Neuronal stem cell (in vitro differentiated cells): ENCODE measurements around the gene ADGRL3.

Experiments
- DNase-seq: peaks from one replicate; pipeline ENCODE4 v3.0.0-alpha.2; 2013; ENCODE audit warnings: low spot score
- H2AFZ ChIP-seq: one replicate; pipeline ENCODE4 v1.6.1; 2013; ENCODE audit warnings: mild to moderate bottlenecking, low read length, inconsistent platforms
- H2AK5ac ChIP-seq: 2 replicates; pipeline ENCODE4 v1.6.1; 2013; ENCODE audit warnings: low read depth, mild to moderate bottlenecking, inconsistent platforms, low read length, moderate library complexity, mixed read lengths
- H2BK120ac ChIP-seq: 2 replicates; pipeline ENCODE4 v1.6.1; 2013; ENCODE audit warnings: low read depth, mild to moderate bottlenecking, inconsistent platforms, low read length, moderate library complexity, mixed read lengths
- H2BK12ac ChIP-seq: one replicate; pipeline ENCODE4 v1.6.1; 2013; ENCODE audit warnings: low read length, inconsistent platforms
- H2BK15ac ChIP-seq: 2 replicates; pipeline ENCODE4 v1.6.1; 2013; ENCODE audit warnings: mild to moderate bottlenecking, low read length, inconsistent platforms, mixed read lengths
- H2BK5ac ChIP-seq: one replicate; pipeline ENCODE4 v1.6.1; 2013; ENCODE audit warnings: inconsistent platforms, mild to moderate bottlenecking, low read length, moderate library complexity
- H3K14ac ChIP-seq: one replicate; pipeline ENCODE4 v1.6.1; 2013; ENCODE audit warnings: low read length, inconsistent platforms
- H3K18ac ChIP-seq: 2 replicates; pipeline ENCODE4 v1.6.1; 2013; ENCODE audit warnings: low read length, inconsistent platforms
- H3K23ac ChIP-seq: 2 replicates; pipeline ENCODE4 v1.6.1; 2013; ENCODE audit warnings: low read depth, mild to moderate bottlenecking, mixed read lengths, low read length, inconsistent platforms; ENCODE audit not compliant: poor library complexity
- H3K27ac ChIP-seq: replicated peaks from 3 replicates; pipeline ENCODE4 v1.5.1; 2013; ENCODE audit warnings: low read length, inconsistent platforms
- H3K27me3 ChIP-seq, 3 experiments: 2 replicates each; pipeline ENCODE4 v1.6.1; 2013; ENCODE audit warnings: low read length in 3 of 3, mild to moderate bottlenecking in 2 of 3, inconsistent platforms in 1 of 3, low read depth in 1 of 3, mixed read lengths in 1 of 3, moderate library complexity in 1 of 3; ENCODE audit not compliant: control insufficient read depth in 3 of 3, insufficient read depth in 3 of 3
- H3K36me3 ChIP-seq, 2 donors: replicated peaks in 1 of 2; 2 replicates each; pipeline ENCODE4 v1.6.1; 2013; ENCODE audit warnings: low read length in 2 of 2; ENCODE audit not compliant: control insufficient read depth in 2 of 2, insufficient read depth in 2 of 2
- H3K4ac ChIP-seq: 2 replicates; pipeline ENCODE4 v1.6.1; 2013; ENCODE audit warnings: inconsistent platforms, mild to moderate bottlenecking, low read length, moderate library complexity
- H3K4me1 ChIP-seq, 2 donors: 1 replicate in 1 of 2; 2 replicates in 1 of 2; pipeline ENCODE4 v1.6.1; 2013; ENCODE audit warnings: low read length in 2 of 2, low read depth in 1 of 2; ENCODE audit not compliant: control insufficient read depth in 2 of 2, insufficient read depth in 1 of 2
- H3K4me2 ChIP-seq: one replicate; pipeline ENCODE4 v1.6.1; 2013; ENCODE audit warnings: mild to moderate bottlenecking, low read length, inconsistent platforms; ENCODE audit not compliant: insufficient read depth, poor library complexity, severe bottlenecking
- H3K4me3 ChIP-seq, 2 donors: 2 replicates each; pipeline ENCODE4 v1.5.1; 2013; ENCODE audit warnings: low read length in 2 of 2, mild to moderate bottlenecking in 2 of 2, inconsistent platforms in 1 of 2, moderate library complexity in 1 of 2
- H3K79me1 ChIP-seq: one replicate; pipeline ENCODE4 v1.6.1; 2013; ENCODE audit warnings: low read depth, mild to moderate bottlenecking, inconsistent platforms, low read length, moderate library complexity
- H3K9ac ChIP-seq: one replicate; pipeline ENCODE4 v1.6.1; 2013; ENCODE audit warnings: mild to moderate bottlenecking, low read depth, low read length, inconsistent platforms; ENCODE audit not compliant: poor library complexity
- H3K9me3 ChIP-seq, 2 donors: replicated peaks in 1 of 2; 2 replicates each; pipeline versions ENCODE3 to v1.6.1; 2013; ENCODE audit warnings: low read length in 2 of 2, mild to moderate bottlenecking in 2 of 2, inconsistent platforms in 1 of 2, low read depth in 1 of 2, mixed read lengths in 1 of 2, moderate library complexity in 1 of 2; ENCODE audit not compliant: control insufficient read depth in 2 of 2, insufficient read depth in 1 of 2
- H4K8ac ChIP-seq: one replicate; pipeline ENCODE4 v1.6.1; 2013; ENCODE audit warnings: low read depth, mild to moderate bottlenecking, inconsistent platforms, low read length, moderate library complexity
- H4K91ac ChIP-seq: one replicate; pipeline ENCODE4 v1.6.1; 2013; ENCODE audit warnings: low read length, low read depth, mild to moderate bottlenecking, inconsistent platforms; ENCODE audit not compliant: poor library complexity
- WGBS, 2 donors: extraction: QIAGEN DNeasy Blood & Tissue Kit; methylation state at CpG; one replicate each; pipeline ENCODE4 v1.1.7; 2013; ENCODE audit warnings: missing lambda C conversion rate in 2 of 2, mixed read lengths in 1 of 2; ENCODE audit not compliant: insufficient read length in 2 of 2, insufficient replicate concordance in 1 of 2; ENCODE audit errors: extremely low coverage in 2 of 2; 5-methylcytosine and 5-hydroxymethylcytosine counted together

ADGRL3 gene

DNA sequence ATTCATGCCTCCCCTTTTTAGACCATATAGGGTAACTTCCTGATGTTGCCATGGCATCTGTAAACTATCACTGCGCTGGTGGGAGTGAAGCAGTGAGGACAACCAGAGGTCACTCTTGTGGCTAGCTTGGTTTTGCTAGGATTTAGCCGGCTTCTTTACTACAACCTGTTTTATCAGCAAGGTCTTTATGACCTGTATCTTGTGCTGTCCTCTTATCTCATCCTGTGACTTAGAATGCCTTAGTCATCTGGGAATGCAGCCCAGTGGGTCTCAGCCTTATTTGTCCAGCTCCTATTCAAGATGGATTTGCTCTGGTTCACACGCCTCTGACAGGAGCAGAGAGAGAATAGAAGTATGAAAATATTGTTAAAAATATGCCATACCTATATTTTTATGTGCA, 355.7 kb downstream of the ADGRL3 start:
- Histone ChIP-seq H3K18ac (no peak overlapping the region), H2BK15ac (no peak overlapping the region), H3K4me1 (peaks cover 0 to 10% of the 10 kb centered on the region in 2 donors), H4K8ac (no peak overlapping the region), H3K9ac (no peak overlapping the region), H3K9me3 (no peaks in the 10 kb centered on the region), H4K91ac (no peak overlapping the region), H3K4ac (no peak overlapping the region), H3K4me2 (no peak overlapping the region), H2AFZ (no peak overlapping the region), H2BK5ac (no peak overlapping the region), H3K27ac (peak overlapping the region; percentile 19), H3K36me3 (no peaks in the 10 kb centered on the region), H3K14ac (no peak overlapping the region), H3K79me1 (no peaks in the 10 kb centered on the region), H2BK120ac (no peak overlapping the region), H3K4me3 (no peak overlapping the region), H2BK12ac (no peak overlapping the region), H3K23ac (no peak overlapping the region), H3K27me3 (no peaks in the 10 kb centered on the region), H2AK5ac (no peak overlapping the region)
- no CpG with 5 or more reads among the region's 3 CpGs for WGBS, 2 donors
- DNase-seq: no peak

DNA sequence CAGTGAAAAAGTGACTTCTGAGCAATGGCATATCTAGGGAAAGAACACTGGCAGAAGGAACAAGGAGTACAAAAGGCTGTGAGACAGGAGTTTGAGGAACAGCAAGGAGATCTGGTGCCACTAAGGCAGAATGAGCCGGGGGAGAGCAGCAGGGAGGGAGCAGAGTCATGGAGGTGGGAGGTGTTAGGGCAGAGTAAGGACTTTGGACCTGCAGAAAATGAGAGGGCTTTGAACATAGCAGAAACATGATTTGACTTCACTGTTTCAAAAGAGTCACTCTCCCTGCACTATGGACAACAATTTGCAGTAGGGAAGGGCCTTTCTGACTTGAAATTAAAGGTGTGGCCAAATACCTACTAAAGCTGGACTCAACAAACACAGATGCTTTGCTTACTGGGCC, 356.2 kb downstream of the ADGRL3 start:
- H3K23ac ChIP-seq: no peak overlapping the region
- no peak overlapping the region for H2AK5ac ChIP-seq
- no peak overlapping the region for H2BK15ac ChIP-seq
- no peaks in the 10 kb centered on the region for H3K79me1 ChIP-seq
- H3K27ac ChIP-seq: peak overlapping the region; percentile 30
- H4K8ac ChIP-seq: no peak overlapping the region
- DNase-seq: no peak
- no peak overlapping the region for H4K91ac ChIP-seq
- no peaks in the 10 kb centered on the region for H3K27me3 ChIP-seq
- H3K9ac ChIP-seq: no peak overlapping the region
- no peak overlapping the region for H2BK5ac ChIP-seq
- no CpG with 5 or more reads among the region's 1 CpG for WGBS, 2 donors
- H2BK12ac ChIP-seq: no peak overlapping the region
- no peaks in the 10 kb centered on the region for H3K36me3 ChIP-seq
- no peak overlapping the region for H3K4me2 ChIP-seq
- no peak overlapping the region for H3K14ac ChIP-seq
- H3K4ac ChIP-seq: no peak overlapping the region
- H3K4me3 ChIP-seq: no peak overlapping the region
- H2BK120ac ChIP-seq: no peak overlapping the region
- peaks cover 0 to 10% of the 10 kb centered on the region in 2 donors for H3K4me1 ChIP-seq
- H2AFZ ChIP-seq: no peak overlapping the region
- no peaks in the 10 kb centered on the region for H3K9me3 ChIP-seq
- no peak overlapping the region for H3K18ac ChIP-seq

DNA sequence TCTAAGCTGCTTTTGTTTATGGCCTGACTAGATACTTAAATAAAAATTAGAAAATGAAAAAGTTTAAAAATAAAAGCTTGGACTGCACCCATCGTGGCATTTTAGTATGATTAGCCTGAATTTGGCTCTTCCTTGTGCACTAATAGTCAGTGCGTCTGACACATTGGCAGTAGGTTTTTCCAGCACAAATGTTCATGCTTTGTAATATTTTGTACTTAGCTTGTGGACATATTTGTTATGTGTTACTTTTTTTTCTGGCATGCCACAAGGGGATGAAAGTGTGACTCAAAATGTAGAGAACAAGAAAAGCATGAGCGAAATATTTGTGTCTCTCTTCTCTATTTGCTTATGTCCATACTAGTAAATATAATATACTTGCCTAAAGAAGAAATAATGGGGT, 359.3 kb downstream of the ADGRL3 start:
- H3K18ac ChIP-seq: no peak overlapping the region
- no peak overlapping the region for H3K4ac ChIP-seq
- H4K91ac ChIP-seq: no peak overlapping the region
- H4K8ac ChIP-seq: no peak overlapping the region
- H3K9me3 ChIP-seq: peaks cover 0 to 12% of the 10 kb centered on the region in 2 donors
- H2BK15ac ChIP-seq: no peak overlapping the region
- H3K9ac ChIP-seq: no peak overlapping the region
- no peak overlapping the region for H3K27ac ChIP-seq
- no peak overlapping the region for H2AFZ ChIP-seq
- no peaks in the 10 kb centered on the region for H3K27me3 ChIP-seq
- no peaks in the 10 kb centered on the region for H3K36me3 ChIP-seq
- WGBS, 2 donors: no CpG with 5 or more reads among the region's 3 CpGs
- no peak overlapping the region for H3K14ac ChIP-seq
- H3K4me3 ChIP-seq: no peak overlapping the region
- no peak overlapping the region for H2AK5ac ChIP-seq
- H3K4me2 ChIP-seq: no peak overlapping the region
- H2BK12ac ChIP-seq: no peak overlapping the region
- H3K4me1 ChIP-seq: peaks cover 0 to 10% of the 10 kb centered on the region in 2 donors
- no peak for DNase-seq
- H3K23ac ChIP-seq: no peak overlapping the region
- no peaks in the 10 kb centered on the region for H3K79me1 ChIP-seq
- H2BK120ac ChIP-seq: no peak overlapping the region
- H2BK5ac ChIP-seq: no peak overlapping the region

DNA sequence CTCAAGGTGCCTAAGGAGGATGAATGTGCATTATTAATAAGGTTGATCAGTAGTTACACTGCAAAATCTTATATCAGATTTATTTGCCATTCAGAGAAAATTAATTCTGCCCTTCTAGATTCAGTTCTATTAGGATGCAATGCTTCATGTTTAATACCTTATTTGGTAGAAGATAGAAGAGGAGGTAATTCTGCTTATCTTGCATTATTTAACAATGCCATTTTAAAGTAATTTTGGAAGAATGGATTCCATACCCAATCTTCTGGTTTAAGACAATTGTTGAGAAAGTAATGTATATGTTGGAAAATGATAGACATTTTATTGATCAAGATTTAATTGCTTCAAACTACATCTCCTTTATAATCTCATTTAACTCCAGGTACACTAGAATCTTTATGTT, 360.9 kb downstream of the ADGRL3 start:
- Histone ChIP-seq H2BK120ac (no peak overlapping the region), H2AFZ (no peak overlapping the region), H3K4me3 (no peak overlapping the region), H3K18ac (no peak overlapping the region), H4K91ac (no peak overlapping the region), H3K27ac (no peak overlapping the region), H4K8ac (no peak overlapping the region), H2BK12ac (no peak overlapping the region), H3K36me3 (no peaks in the 10 kb centered on the region), H3K4ac (no peak overlapping the region), H3K4me1 (peaks cover 0 to 4% of the 10 kb centered on the region in 2 donors), H2BK5ac (no peak overlapping the region), H3K27me3 (no peaks in the 10 kb centered on the region), H3K4me2 (no peak overlapping the region), H2AK5ac (no peak overlapping the region), H2BK15ac (no peak overlapping the region), H3K23ac (no peak overlapping the region), H3K14ac (no peak overlapping the region), H3K79me1 (no peaks in the 10 kb centered on the region), H3K9me3 (peaks cover 0 to 12% of the 10 kb centered on the region in 2 donors), H3K9ac (no peak overlapping the region)
- no peak for DNase-seq
